PFSK-1 (cell line): ENCODE results near the gene UIMC1.

Source experiments
- POLR2AphosphoS5 ChIP-seq: IDR thresholded peaks from 2 replicates; pipeline ENCODE4 v1.6.1; 2012; ENCODE audit warnings: low read depth, mild to moderate bottlenecking, control low read depth, low read length, moderate library complexity
- REST ChIP-seq, 2 experiments: IDR thresholded peaks; 2 replicates each; pipeline versions ENCODE4 v1.6.1 to v1.8.0; 2011 to 2012; ENCODE audit warnings: low read depth in 2 of 2, low read length in 2 of 2, control low read depth in 1 of 2, inconsistent platforms in 1 of 2, mild to moderate bottlenecking in 1 of 2, moderate library complexity in 1 of 2; ENCODE audit not compliant: insufficient read depth in 1 of 2
- TAF1 ChIP-seq: IDR thresholded peaks from 2 replicates; pipeline ENCODE4 v1.6.1; 2012; ENCODE audit warnings: low read length, control low read depth, borderline replicate concordance; ENCODE audit not compliant: insufficient read depth

GRCh38 chr5:176894298-176894697, 112.3 kb downstream of the UIMC1 start:
- no peak for TF ChIP-seq REST (IDR thresholded peaks at IDR 0.05; ENCODE audit: insufficient read depth in 1 of 2, low read depth in 2 of 2, low read length in 2 of 2)
- TF ChIP-seq POLR2AphosphoS5: no peak
- no peak for TF ChIP-seq TAF1
